Mucosa of descending colon (tissue), 3 donors: ENCODE measurements around the gene IWS1. TPM values are rescaled to one million over a fixed set of nuclear protein-coding genes. Genes with fewer than 3 reads are reported as not detected.
A peak's percentile ranks its signal among the peaks of the same experiment; 100 is the strongest.

Source experiments
- ATAC-seq: fragments of 200-7000 bp; cut with Tn5 transposase; one replicate; pipeline ENCODE4 v1.9.1; 2020; ENCODE audit warnings: mild to moderate bottlenecking, moderate library complexity
- DNase-seq, 3 donors: peaks; one replicate each; pipeline ENCODE4 v3.0.0-alpha.2; 2020
- H3K36me3 ChIP-seq: fragments of 200-600 bp; one replicate; pipeline ENCODE4 v1.8.0; 2021; ENCODE audit warnings: low read depth, mild to moderate bottlenecking
- H3K4me1 ChIP-seq: fragments of 200-600 bp; one replicate; pipeline ENCODE4 v1.8.0; 2021; ENCODE audit warnings: low read depth, mild to moderate bottlenecking
- H3K4me3 ChIP-seq: fragments of 200-600 bp; one replicate; pipeline ENCODE4 v1.8.0; 2021; ENCODE audit warnings: mild to moderate bottlenecking
- H3K9me3 ChIP-seq: fragments of 200-600 bp; one replicate; pipeline ENCODE4 v1.8.0; 2021; ENCODE audit warnings: mild to moderate bottlenecking
- CTCF ChIP-seq: fragments of 200-600 bp; IDR thresholded peaks from one replicate; pipeline ENCODE4 v1.8.0; 2022; ENCODE audit warnings: antibody characterized with exemption, mild to moderate bottlenecking
- intact Hi-C, 2 donors: fragments of 100-400 bp; cut with DNase I in 1 of 2; cut with micrococcal nuclease in 1 of 2; formaldehyde crosslinking; loops; one replicate each; pipeline versions ENCODE4 v1.11.0 to v1.11.1; 2022; cut with DNase I, micrococcal nuclease
- total RNA-seq, 3 donors: library from RNA; stranded (reverse); fragmentation: NEBNext Ultra II Directional in 2 of 3; extraction: Animal tissue kit (Norgen Biotek cat#: 25700) in 2 of 3; gene quantifications; one replicate each; pipeline versions ENCODE4 v1.2.1 to v1.2.4, GENCODE V29; 2021 to 2023
- donor health status: DM: no; HTN: no; CAD: no; lungs with moderate emphysema.
- donor health status: DM: no; HTN: no; CAD: no.
- donor health status: DM: no; HTN: yes; CAD: no.

The IWS1 gene
- total RNA-seq, 3 donors from 2014 or later = 32.3 to 38.4 (median 33.2) TPM

- DNase-seq = peak in 2 of 3 donors; percentile 27 to 47
- H3K4me1 ChIP-seq = peaks cover 7% of the 10 kb centered on the region
- intact Hi-C loops = no loop called here
- no peak for TF ChIP-seq CTCF
- H3K36me3 ChIP-seq = no peaks in the 10 kb centered on the region
- peak; percentile 62 for ATAC-seq
- H3K4me3 ChIP-seq = no peak overlapping the region
- no peaks in the 10 kb centered on the region for H3K9me3 ChIP-seq
These were observed 37.5 kb upstream of the IWS1 start for GRCh38 chr2:127563458-127564428.

GRCh38 chr2:127562936-127563335 is 36.6 kb upstream of the IWS1 start:
- no peak for TF ChIP-seq CTCF
- no peak for ATAC-seq
- intact Hi-C loops = no loop called here
- no peak for DNase-seq
- no peaks in the 10 kb centered on the region for H3K36me3 ChIP-seq
- no peak overlapping the region for H3K4me3 ChIP-seq
- H3K9me3 ChIP-seq = no peaks in the 10 kb centered on the region
- H3K4me1 ChIP-seq = peaks cover 7% of the 10 kb centered on the region

GRCh38 chr2:127561371-127561770 is 35.1 kb upstream of the IWS1 start:
- no peaks in the 10 kb centered on the region for H3K36me3 ChIP-seq
- ATAC-seq = no peak
- intact Hi-C loops = no loop called here

GRCh38 chr2:127560931-127561280 is 34.6 kb upstream of the IWS1 start:
- H3K9me3 ChIP-seq = no peaks in the 10 kb centered on the region
- ATAC-seq = no peak
- no peak for TF ChIP-seq CTCF
- DNase-seq = no peak
- no peaks in the 10 kb centered on the region for H3K36me3 ChIP-seq
- H3K4me1 ChIP-seq = peaks cover 7% of the 10 kb centered on the region
- intact Hi-C loops = no loop called here
- no peak overlapping the region for H3K4me3 ChIP-seq

More at GRCh38 chr2:127561371-127561770, 35.1 kb upstream of the IWS1 start:
- DNase-seq = no peak
- peaks cover 7% of the 10 kb centered on the region for H3K4me1 ChIP-seq
- H3K9me3 ChIP-seq = no peaks in the 10 kb centered on the region
- no peak overlapping the region for H3K4me3 ChIP-seq
- TF ChIP-seq CTCF = no peak

- no peaks in the 10 kb centered on the region for H3K9me3 ChIP-seq
- H3K4me1 ChIP-seq = peaks cover 7% of the 10 kb centered on the region
- ATAC-seq (no peak), DNase-seq (no peak)
- intact Hi-C loops = no loop called here
- H3K36me3 ChIP-seq = no peaks in the 10 kb centered on the region
- no peak overlapping the region for H3K4me3 ChIP-seq
- TF ChIP-seq CTCF = no peak
These were observed 34.1 kb upstream of the IWS1 start for GRCh38 chr2:127560201-127560930.
